Measurements from ENCODE around the gene ALDH9A1.

DNA sequence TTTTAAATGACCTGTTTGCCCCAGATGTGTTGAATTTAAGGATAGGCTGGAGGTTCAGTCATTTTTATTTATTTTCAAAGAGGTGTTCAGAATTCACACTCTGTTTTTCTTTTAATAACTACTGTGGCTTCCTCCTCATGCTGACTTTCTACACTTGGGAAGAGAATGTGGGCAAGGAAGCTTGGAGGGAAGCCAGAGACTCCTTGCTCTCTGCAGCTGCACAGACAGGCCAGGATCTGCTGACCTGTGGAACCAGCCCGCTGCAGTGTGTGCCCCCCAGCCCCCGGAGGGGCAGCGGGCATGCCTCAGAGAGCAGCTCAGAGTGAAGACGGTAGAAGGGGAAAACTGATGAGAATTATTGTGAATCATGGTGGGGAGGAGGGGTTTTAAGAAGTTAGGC is 50.4 kb downstream of the ALDH9A1 start:
- TF ChIP-seq, protein P1, sequence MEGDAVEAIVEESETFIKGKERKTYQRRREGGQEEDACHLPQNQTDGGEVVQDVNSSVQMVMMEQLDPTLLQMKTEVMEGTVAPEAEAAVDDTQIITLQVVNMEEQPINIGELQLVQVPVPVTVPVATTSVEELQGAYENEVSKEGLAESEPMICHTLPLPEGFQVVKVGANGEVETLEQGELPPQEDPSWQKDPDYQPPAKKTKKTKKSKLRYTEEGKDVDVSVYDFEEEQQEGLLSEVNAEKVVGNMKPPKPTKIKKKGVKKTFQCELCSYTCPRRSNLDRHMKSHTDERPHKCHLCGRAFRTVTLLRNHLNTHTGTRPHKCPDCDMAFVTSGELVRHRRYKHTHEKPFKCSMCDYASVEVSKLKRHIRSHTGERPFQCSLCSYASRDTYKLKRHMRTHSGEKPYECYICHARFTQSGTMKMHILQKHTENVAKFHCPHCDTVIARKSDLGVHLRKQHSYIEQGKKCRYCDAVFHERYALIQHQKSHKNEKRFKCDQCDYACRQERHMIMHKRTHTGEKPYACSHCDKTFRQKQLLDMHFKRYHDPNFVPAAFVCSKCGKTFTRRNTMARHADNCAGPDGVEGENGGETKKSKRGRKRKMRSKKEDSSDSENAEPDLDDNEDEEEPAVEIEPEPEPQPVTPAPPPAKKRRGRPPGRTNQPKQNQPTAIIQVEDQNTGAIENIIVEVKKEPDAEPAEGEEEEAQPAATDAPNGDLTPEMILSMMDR (IDR thresholded peaks at IDR 0.05) = no peak
- no peak for TF ChIP-seq POLR2A (IDR thresholded peaks at IDR 0.05)

Data from adrenal gland (tissue), 5 donors.